HG02763 (cell line): ENCODE data around the gene VSIR.

Experiments
- ATAC-seq: cut with Tn5 transposase; IDR thresholded peaks from one replicate; pipeline ENCODE4 v1.9.1; 2021; ENCODE audit warnings: mild to moderate bottlenecking, moderate library complexity; ENCODE audit not compliant: unreplicated experiment

The VSIR gene

GRCh38 chr10:71735709-71736569 is 37.4 kb downstream of the VSIR start:
- ATAC-seq: no peak

- ATAC-seq: no peak
These were observed 38.5 kb downstream of the VSIR start for GRCh38 chr10:71734797-71735196.

- ATAC-seq: no peak
These were observed 41.5 kb downstream of the VSIR start for GRCh38 chr10:71731791-71732190.

- ATAC-seq: no peak
These were observed 44.1 kb downstream of the VSIR start for GRCh38 chr10:71729161-71729636.

GRCh38 chr10:71727738-71728737 is 45.3 kb downstream of the VSIR start:
- peak; percentile 67 for ATAC-seq

GRCh38 chr10:71727105-71727737 is 46.1 kb downstream of the VSIR start:
- peak; percentile 30 for ATAC-seq

GRCh38 chr10:71726580-71727104 is 46.7 kb downstream of the VSIR start:
- no peak for ATAC-seq

- no peak for ATAC-seq
These were observed 47.2 kb downstream of the VSIR start for GRCh38 chr10:71725998-71726579.

GRCh38 chr10:71725249-71725648 is 48.1 kb downstream of the VSIR start:
- no peak for ATAC-seq

- ATAC-seq: no peak
These were observed 48.8 kb downstream of the VSIR start for GRCh38 chr10:71724539-71724938.

- no peak for ATAC-seq
These were observed 50.0 kb downstream of the VSIR start for GRCh38 chr10:71723311-71723710.

- no peak for ATAC-seq
These were observed 50.5 kb downstream of the VSIR start for GRCh38 chr10:71722849-71723248.

- ATAC-seq: no peak
These were observed 52.0 kb downstream of the VSIR start for GRCh38 chr10:71721313-71721712.

GRCh38 chr10:71720288-71720687 is 53.0 kb downstream of the VSIR start:
- no peak for ATAC-seq

- ATAC-seq: no peak
These were observed 53.7 kb downstream of the VSIR start, which contains the start of gene C10orf105 for GRCh38 chr10:71719464-71720201. TSS of gene C10orf105 (minus strand) at chr10:71719778. CDS start at chr10:71716337, 3,441 bp downstream.

- no peak for ATAC-seq
These were observed 54.3 kb downstream of the VSIR start for GRCh38 chr10:71719042-71719441.

GRCh38 chr10:71718165-71718698 is 55.1 kb downstream of the VSIR start:
- ATAC-seq: no peak

GRCh38 chr10:71717551-71717951 is 55.8 kb downstream of the VSIR start:
- ATAC-seq: no peak

- ATAC-seq: no peak
These were observed 56.3 kb downstream of the VSIR start for GRCh38 chr10:71717056-71717455.
